ENCODE results near the gene RGS12. TPM values are rescaled to one million over a fixed set of nuclear protein-coding genes. Genes with fewer than 3 reads are reported as not detected.
A peak's percentile ranks its signal among the peaks of the same experiment; 100 is the strongest.

RGS12 gene
- total and polyA plus RNA-seq, 2 of the 8 experiments (the other 6 are each of a cell fraction or from before 2014, with no cell fraction given) = 6.0 to 16.4 TPM

DNA sequence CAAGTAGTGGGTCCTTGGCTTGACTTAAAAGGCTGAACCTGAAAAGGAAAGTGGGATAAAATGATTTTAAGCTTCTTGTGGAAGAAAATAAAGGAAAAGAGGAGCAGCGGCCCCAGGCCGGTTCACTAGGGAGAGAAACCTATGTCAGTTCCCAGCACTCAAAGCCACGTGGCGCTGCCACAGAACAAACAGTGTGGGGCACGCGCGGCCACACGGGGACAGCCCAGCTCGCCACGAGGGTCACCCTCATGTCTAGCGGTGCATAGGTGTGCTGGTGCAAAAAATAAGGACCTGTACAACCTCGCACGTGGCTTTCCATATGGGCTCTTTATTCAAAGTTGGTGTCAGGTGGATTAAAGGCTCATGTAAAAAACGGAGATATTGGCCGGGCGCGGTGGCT is 26.7 kb upstream of the RGS12 start:
- Histone ChIP-seq H2BK20ac (ENCODE audit: low read length) (no peak overlapping the region), H3K4me2 (ENCODE audit: insufficient read depth in 1 of 2, low read depth in 2 of 2, low read length in 2 of 2) (no peak overlapping the region), H3K23ac (ENCODE audit: insufficient read length) (no peak overlapping the region), H3K27me3 (replicated peaks in 1 of 4; ENCODE audit: control insufficient read depth in 3 of 4, extremely low read depth in 1 of 4, insufficient read depth in 3 of 4, low read length in 3 of 4) (no peaks in the 10 kb centered on the region; a peak in 2 of 7 replicates), H2BK120ac (replicated peaks; ENCODE audit: low read depth, low read length) (no peak overlapping the region), H2BK12ac (ENCODE audit: low read depth, low read length) (no peak overlapping the region), H3K4ac (replicated peaks; ENCODE audit: insufficient read length, low read depth, low read length) (no peak overlapping the region), H3K18ac (ENCODE audit: extremely low read depth, low read length) (no peak overlapping the region), H2AK5ac (ENCODE audit: low read depth, low read length) (no peak overlapping the region), H2AFZ (ENCODE audit: low read length) (no peak overlapping the region), H3K79me2 (ENCODE audit: control insufficient read depth in 1 of 2, insufficient read depth in 2 of 2, low read length in 2 of 2) (no peaks in the 10 kb centered on the region), H4K20me1 (replicated peaks in 1 of 2; ENCODE audit: control insufficient read depth in 1 of 2, insufficient read depth in 2 of 2, low read length in 2 of 2) (no peaks in the 10 kb centered on the region), H4K8ac (ENCODE audit: extremely low read depth, insufficient read depth, low read length) (no peak overlapping the region), H3K4me1 (replicated peaks in 1 of 4; ENCODE audit: control insufficient read depth in 3 of 4, insufficient read depth in 4 of 4, low read length in 3 of 4) (peaks cover 0 to 6% (median 0%) of the 10 kb centered on the region in 4 experiments; a peak in 1 of 7 replicates), H3K23me2 (ENCODE audit: low read depth, low read length) (no peaks in the 10 kb centered on the region), H3K36me3 (ENCODE audit: control insufficient read depth in 2 of 4, insufficient read depth in 4 of 4, low read length in 3 of 4) (no peaks in the 10 kb centered on the region), H4K91ac (replicated peaks; ENCODE audit: insufficient read length, low read length) (no peak overlapping the region), H3K9ac (replicated peaks in 1 of 4; ENCODE audit: extremely low read depth in 1 of 4, low read depth in 3 of 4, low read length in 3 of 4) (no peak overlapping the region), H3K79me1 (ENCODE audit: low read depth, low read length) (no peaks in the 10 kb centered on the region), H2BK15ac (ENCODE audit: low read length) (no peak overlapping the region), H3K56ac (replicated peaks; ENCODE audit: insufficient read length, low read depth, low read length) (no peak overlapping the region), H3K27ac (ENCODE audit: low read depth, low read length) (no peak overlapping the region), H4K5ac (ENCODE audit: insufficient read length, low read depth, low read length) (no peak overlapping the region), H2BK5ac (ENCODE audit: low read depth, low read length) (no peak overlapping the region), H3K9me3 (ENCODE audit: insufficient read depth in 2 of 2, low read depth in 1 of 2, low read length in 1 of 2) (no peaks in the 10 kb centered on the region), H3K4me3 (ENCODE audit: extremely low read depth in 1 of 4, insufficient read depth in 2 of 4, low read depth in 3 of 4, low read length in 4 of 4) (no peak overlapping the region), H3K14ac (ENCODE audit: insufficient read length) (no peak overlapping the region)
- POLR2A ChIA-PET (ENCODE audit: partially characterized antibody) = no interaction called here
- FAIRE-seq = no peak
- CTCF ChIA-PET (ENCODE audit: partially characterized antibody) = interaction anchor here (0.8 kb wide), 1 partner anchor 158 kb away, joined by 3 read pairs; no protein-coding TSS in a partner anchor
- WGBS, 2 experiments (ENCODE audit: extremely low coverage in 1 of 2, insufficient coverage in 1 of 2, insufficient read length in 1 of 2, insufficient replicate concordance in 2 of 2, low coverage in 1 of 2, low lambda C conversion rate in 2 of 2, missing lambda C conversion rate in 1 of 2) = 92% methylated on average over 17 of the region's 17 CpGs; no CpG with 5 or more reads in 1 of the 2 experiments
- peak in 1 of 2 experiments; percentile 36 for DNase-seq (ENCODE audit: low read depth in 1 of 2, low spot score in 2 of 2)
- TF ChIP-seq SRF (IDR thresholded peaks at IDR 0.05; ENCODE audit: low read depth, low read length) (no peak), EP300 (IDR thresholded peaks at IDR 0.05; ENCODE audit: borderline replicate concordance in 1 of 2, low read depth in 2 of 2, low read length in 2 of 2) (no peak), CBX5 (IDR thresholded peaks at IDR 0.05; ENCODE audit: low read depth, low read length) (no peak), BACH1 (IDR thresholded peaks at IDR 0.05; ENCODE audit: low read length) (no peak), SIX5 (IDR thresholded peaks at IDR 0.05; ENCODE audit: low read depth, low read length) (no peak), SP4 (IDR thresholded peaks at IDR 0.05; ENCODE audit: low read length) (no peak), CHD2 (IDR thresholded peaks at IDR 0.05; ENCODE audit: low read length) (no peak), BRCA1 (IDR thresholded peaks at IDR 0.05; ENCODE audit: low read depth, low read length) (no peak), MAFK (IDR thresholded peaks at IDR 0.05; ENCODE audit: low read depth, low read length) (no peak), SUZ12 (IDR thresholded peaks at IDR 0.05; ENCODE audit: low read length) (no peak), ASH2L (IDR thresholded peaks at IDR 0.05; ENCODE audit: low read length) (no peak)
- TF ChIP-seq, protein P1, sequence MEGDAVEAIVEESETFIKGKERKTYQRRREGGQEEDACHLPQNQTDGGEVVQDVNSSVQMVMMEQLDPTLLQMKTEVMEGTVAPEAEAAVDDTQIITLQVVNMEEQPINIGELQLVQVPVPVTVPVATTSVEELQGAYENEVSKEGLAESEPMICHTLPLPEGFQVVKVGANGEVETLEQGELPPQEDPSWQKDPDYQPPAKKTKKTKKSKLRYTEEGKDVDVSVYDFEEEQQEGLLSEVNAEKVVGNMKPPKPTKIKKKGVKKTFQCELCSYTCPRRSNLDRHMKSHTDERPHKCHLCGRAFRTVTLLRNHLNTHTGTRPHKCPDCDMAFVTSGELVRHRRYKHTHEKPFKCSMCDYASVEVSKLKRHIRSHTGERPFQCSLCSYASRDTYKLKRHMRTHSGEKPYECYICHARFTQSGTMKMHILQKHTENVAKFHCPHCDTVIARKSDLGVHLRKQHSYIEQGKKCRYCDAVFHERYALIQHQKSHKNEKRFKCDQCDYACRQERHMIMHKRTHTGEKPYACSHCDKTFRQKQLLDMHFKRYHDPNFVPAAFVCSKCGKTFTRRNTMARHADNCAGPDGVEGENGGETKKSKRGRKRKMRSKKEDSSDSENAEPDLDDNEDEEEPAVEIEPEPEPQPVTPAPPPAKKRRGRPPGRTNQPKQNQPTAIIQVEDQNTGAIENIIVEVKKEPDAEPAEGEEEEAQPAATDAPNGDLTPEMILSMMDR (IDR thresholded peaks at IDR 0.05; ENCODE audit: control extremely low read depth in 1 of 3, insufficient read depth in 1 of 3, low read depth in 1 of 3, low read length in 3 of 3) = no peak

Data from H1 (cell line).